GM19455 (cell line): Measurements from ENCODE around the gene PCDHGA2.
"Not testable (repeated sequence)": the region's sequence is repeated elsewhere in the genome, so short reads cannot be mapped to it uniquely, and the experiment has no call there.

Experiments
- ATAC-seq: cut with Tn5 transposase; IDR thresholded peaks from one replicate; pipeline ENCODE4 v1.9.1; 2021; ENCODE audit not compliant: unreplicated experiment

Gene PCDHGA2

DNA sequence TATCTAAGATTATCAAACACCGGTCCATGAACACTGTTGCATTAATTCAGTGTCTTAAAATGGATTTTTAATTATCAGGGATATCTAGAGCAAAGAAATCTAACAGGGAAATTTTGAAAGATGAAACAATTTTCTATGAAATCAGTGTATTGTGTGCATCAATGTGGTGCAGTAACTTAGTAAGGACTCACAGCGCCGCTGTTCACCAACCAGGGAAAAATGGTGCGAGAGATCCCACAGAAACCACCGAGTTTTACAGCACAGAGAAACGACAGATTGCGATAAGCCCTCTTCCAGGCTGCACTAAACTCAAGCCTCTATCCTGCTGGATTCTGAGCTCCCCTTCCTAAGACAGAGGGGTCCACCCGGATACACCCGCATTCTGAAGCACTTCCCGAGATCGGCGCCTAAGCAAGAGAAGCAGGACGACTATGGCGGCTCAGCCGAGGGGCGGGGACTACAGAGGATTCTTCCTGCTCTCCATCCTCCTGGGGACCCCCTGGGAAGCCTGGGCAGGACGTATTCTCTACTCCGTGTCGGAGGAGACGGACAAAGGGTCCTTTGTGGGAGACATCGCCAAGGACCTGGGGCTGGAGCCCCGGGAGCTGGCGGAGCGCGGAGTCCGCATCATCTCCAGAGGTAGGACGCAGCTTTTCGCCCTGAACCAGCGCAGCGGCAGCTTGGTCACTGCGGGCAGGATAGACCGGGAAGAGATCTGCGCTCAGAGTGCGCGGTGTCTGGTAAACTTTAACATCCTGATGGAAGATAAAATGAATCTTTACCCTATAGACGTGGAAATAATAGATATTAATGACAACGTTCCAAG, 44.1 kb downstream of the PCDHGA2 start, which contains the start of gene PCDHGA7:
TSS of gene PCDHGA7 (plus strand) at position 274 of the 826 bp plus-strand sequence. CDS start at position 432, 158 bp downstream.
- ATAC-seq: no peak

DNA sequence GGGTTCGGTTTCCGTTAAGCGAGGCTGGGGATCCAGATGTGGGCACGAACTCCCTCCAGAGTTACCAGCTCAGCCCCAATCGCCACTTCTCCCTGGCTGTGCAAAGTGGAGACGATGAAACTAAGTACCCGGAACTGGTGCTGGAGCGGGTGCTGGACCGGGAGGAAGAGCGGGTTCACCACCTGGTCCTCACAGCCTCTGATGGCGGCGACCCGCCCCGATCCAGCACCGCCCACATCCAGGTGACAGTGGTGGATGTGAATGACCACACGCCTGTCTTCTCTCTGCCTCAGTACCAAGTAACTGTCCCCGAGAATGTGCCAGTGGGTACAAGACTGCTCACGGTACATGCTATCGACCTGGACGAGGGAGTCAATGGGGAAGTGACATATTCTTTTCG, 44.8 kb downstream of the PCDHGA2 start:
- no peak for ATAC-seq

DNA sequence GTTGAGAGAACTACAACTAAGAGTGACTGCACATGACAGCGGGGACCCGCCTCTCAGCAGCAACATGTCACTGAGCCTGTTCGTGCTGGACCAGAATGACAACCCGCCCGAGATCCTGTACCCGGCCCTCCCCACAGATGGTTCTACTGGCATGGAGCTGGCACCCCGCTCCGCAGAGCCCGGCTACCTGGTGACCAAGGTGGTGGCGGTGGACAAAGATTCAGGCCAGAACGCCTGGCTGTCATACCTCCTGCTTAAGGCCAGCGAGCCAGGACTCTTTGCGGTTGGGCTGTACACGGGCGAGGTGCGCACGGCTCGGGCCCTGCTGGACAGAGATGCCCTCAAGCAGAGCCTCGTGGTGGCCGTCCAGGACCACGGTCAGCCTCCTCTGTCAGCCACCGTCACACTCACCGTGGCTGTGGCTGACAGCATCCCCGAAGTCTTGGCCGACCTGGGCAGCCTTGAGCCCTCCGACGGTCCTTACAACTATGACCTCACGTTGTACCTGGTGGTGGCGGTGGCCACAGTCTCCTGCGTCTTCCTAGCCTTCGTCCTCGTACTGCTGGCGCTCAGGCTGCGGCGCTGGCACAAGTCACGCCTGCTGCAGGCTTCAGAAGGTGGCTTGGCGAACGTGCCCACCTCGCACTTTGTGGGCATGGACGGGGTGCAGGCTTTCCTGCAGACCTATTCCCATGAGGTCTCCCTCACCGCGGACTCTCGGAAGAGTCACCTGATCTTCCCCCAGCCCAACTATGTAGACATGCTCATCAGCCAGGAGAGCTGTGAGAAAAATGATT, 46.1 kb downstream of the PCDHGA2 start:
- no peak for ATAC-seq

DNA sequence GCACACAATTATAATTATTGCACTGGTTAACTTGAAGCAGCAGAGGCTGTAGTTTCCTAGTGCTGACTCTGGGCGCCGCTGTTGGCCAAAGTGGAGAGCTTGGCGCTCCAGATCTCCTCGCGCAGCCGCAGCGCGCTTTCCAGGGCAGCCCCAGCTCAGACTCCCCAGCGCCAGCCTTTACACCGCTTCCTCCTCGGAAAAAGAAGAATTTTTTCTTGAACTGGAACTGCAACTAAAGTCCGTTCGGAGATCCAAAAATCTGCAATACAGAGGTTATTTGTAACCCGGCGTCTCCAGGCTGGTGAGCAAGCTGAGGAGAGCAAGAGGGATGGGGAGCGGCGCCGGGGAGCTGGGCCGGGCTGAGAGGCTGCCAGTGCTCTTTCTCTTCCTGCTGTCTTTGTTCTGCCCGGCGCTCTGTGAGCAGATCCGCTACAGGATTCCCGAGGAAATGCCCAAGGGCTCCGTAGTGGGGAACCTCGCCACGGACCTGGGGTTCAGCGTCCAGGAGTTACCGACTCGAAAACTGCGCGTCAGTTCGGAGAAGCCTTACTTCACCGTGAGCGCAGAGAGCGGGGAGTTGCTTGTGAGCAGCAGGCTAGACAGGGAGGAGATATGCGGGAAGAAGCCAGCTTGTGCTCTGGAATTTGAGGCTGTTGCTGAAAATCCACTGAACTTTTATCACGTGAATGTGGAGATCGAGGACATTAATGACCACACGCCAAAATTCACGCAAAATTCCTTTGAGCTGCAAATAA, 49.2 kb downstream of the PCDHGA2 start, which contains the start of gene PCDHGB4:
TSS of gene PCDHGB4 (plus strand) at position 142 of the 755 bp plus-strand sequence. CDS start at position 329, 187 bp downstream.
- ATAC-seq: not testable (repeated sequence)

DNA sequence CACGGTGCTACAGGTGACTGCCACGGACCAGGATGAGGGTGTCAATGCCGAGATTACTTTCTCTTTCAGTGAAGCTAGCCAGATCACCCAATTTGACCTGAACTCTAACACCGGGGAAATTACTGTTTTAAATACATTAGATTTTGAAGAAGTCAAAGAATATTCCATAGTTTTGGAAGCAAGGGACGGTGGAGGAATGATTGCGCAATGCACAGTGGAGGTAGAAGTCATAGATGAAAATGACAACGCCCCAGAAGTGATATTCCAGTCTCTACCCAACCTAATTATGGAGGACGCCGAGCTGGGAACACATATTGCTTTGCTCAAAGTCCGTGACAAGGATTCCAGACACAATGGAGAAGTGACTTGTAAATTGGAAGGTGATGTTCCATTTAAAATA, 50.1 kb downstream of the PCDHGA2 start:
- ATAC-seq: no peak

DNA sequence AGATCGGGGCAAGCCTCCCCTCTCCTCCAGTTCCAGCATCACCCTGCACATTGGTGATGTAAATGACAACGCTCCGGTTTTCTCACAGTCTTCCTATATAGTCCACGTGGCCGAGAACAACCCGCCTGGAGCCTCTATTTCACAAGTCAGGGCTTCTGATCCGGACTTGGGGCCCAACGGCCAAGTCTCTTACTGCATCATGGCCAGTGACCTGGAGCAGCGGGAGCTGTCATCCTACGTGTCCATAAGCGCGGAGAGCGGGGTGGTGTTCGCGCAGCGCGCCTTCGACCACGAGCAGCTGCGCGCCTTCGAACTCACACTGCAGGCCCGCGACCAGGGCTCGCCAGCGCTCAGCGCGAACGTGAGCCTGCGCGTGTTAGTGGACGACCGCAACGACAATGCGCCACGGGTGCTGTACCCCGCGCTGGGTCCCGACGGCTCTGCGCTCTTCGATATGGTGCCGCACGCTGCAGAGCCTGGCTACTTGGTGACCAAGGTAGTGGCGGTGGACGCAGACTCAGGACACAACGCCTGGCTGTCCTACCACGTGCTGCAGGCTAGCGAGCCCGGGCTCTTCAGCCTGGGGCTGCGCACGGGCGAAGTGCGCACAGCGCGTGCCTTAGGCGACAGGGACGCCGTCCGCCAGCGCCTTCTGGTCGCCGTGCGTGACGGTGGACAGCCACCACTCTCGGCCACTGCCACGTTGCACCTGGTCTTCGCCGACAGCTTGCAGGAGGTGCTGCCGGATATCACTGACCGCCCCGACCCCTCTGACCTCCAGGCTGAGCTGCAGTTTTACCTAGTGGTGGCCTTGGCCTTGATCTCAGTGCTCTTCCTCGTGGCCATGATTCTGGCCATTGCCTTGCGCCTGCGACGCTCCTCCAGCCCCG, 50.8 kb downstream of the PCDHGA2 start:
- ATAC-seq: no peak

DNA sequence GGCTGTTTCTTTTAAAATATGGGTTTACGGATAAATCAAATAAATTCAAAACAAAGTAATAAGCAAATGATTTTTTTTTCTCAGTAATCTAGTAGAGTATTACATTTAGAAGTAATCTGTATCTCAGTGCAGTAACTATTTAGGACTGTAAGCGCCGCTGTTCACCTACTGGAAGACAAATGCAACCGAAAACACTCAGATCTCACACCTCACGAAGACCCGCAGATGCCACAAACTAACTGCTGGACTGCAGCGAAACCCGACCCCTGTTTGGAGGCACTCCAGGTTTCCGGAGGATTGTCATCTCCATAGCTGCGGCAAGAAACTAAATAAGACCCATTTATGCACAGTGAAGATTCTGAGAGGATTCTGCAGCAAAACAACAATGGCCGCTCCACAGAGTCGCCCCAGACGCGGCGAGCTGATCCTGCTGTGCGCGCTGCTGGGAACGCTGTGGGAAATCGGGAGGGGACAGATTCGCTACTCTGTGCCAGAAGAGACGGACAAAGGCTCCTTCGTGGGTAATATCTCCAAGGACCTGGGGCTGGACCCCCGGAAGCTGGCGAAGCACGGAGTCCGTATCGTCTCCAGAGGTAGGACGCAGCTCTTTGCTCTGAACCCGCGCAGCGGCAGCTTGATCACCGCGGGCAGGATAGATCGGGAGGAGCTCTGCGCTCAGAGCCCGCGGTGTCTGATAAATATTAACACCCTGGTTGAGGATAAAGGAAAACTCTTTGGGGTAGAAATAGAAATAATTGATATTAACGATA, 54.1 kb downstream of the PCDHGA2 start, which contains the start of gene PCDHGA8:
TSS of gene PCDHGA8 (plus strand) at position 205 of the 770 bp plus-strand sequence. CDS start at position 386, 181 bp downstream.
- ATAC-seq: no peak
